Endodermal cell (in vitro differentiated cells): ENCODE measurements around the gene ATP9A. TPM values are rescaled to one million over a fixed set of nuclear protein-coding genes. Genes with fewer than 3 reads are reported as not detected.

Experiments used
- DNase-seq: peaks from one replicate; pipeline ENCODE4 v3.0.0-alpha.2; 2017
- H3K27ac ChIP-seq: 2 replicates; pipeline ENCODE4 v1.5.1; 2013; ENCODE audit warnings: mild to moderate bottlenecking, low read depth, low read length, moderate library complexity
- H3K27me3 ChIP-seq: 2 replicates; pipeline ENCODE4 v1.6.1; 2013; ENCODE audit warnings: mild to moderate bottlenecking, low read length, moderate library complexity; ENCODE audit not compliant: insufficient read depth, control insufficient read depth, poor library complexity, severe bottlenecking
- H3K36me3 ChIP-seq: 2 replicates; pipeline ENCODE4 v1.7.0; 2013; ENCODE audit warnings: mild to moderate bottlenecking, low read length, moderate library complexity; ENCODE audit not compliant: control insufficient read depth, insufficient read depth
- H3K4me1 ChIP-seq: one replicate; pipeline ENCODE4 v1.7.0; 2013; ENCODE audit warnings: low read length; ENCODE audit not compliant: control insufficient read depth, insufficient read depth
- H3K4me3 ChIP-seq: 2 replicates; pipeline ENCODE4 v1.5.1; 2013; ENCODE audit warnings: mild to moderate bottlenecking, low read length, moderate library complexity
- H3K9ac ChIP-seq: 2 replicates; pipeline ENCODE4 v1.6.1; 2013; ENCODE audit warnings: mild to moderate bottlenecking, low read length, moderate library complexity; ENCODE audit not compliant: poor library complexity, severe bottlenecking; ENCODE audit errors: extremely low read depth
- H3K9me3 ChIP-seq: 2 replicates; pipeline ENCODE4 v1.6.1; 2013; ENCODE audit warnings: mild to moderate bottlenecking, low read length, moderate library complexity; ENCODE audit not compliant: control insufficient read depth
- H3K27ac Mint-ChIP-seq: 2 replicates; pipeline ENCODE4 v1.8.0; 2020; ENCODE audit warnings: mixed read lengths
- H3K27me3 Mint-ChIP-seq: 2 replicates; pipeline ENCODE4 v1.8.0; 2021; ENCODE audit warnings: mild to moderate bottlenecking, mixed read lengths; ENCODE audit not compliant: insufficient read depth
- H3K36me3 Mint-ChIP-seq: 2 replicates; pipeline ENCODE4 v1.8.0; 2020; ENCODE audit warnings: low read depth, mixed read lengths
- H3K4me1 Mint-ChIP-seq: 2 replicates; pipeline ENCODE4 v1.8.0; 2020; ENCODE audit warnings: mixed read lengths
- H3K4me3 Mint-ChIP-seq: 2 replicates; pipeline ENCODE4 v1.8.0; 2020; ENCODE audit warnings: mild to moderate bottlenecking, moderate library complexity, mixed read lengths
- H3K9me3 Mint-ChIP-seq: 2 replicates; pipeline ENCODE4 v1.8.0; 2020; ENCODE audit warnings: mild to moderate bottlenecking, mixed read lengths
- CTCF ChIP-seq: fragments of 200-600 bp; sonication (generic); conservative IDR thresholded peaks from 2 replicates; pipeline ENCODE4 v1.5.0; 2021; ENCODE audit warnings: antibody characterized with exemption, mild to moderate bottlenecking
- WGBS, 2 experiments: methylation state at CpG; one replicate each; pipeline versions ENCODE4 v1.1.5 to v1.1.7; 2013; ENCODE audit warnings: missing lambda C conversion rate in 2 of 2, mixed read lengths in 1 of 2; ENCODE audit not compliant: insufficient coverage in 1 of 2, insufficient read length in 1 of 2; 5-methylcytosine and 5-hydroxymethylcytosine counted together
- total RNA-seq, 2 donors: library from RNA; stranded (reverse); fragmentation: NEBNext Ultra II Directional in 1 of 2; extraction: Animal tissue kit (Norgen Biotek cat#: 25700) in 1 of 2; gene quantifications; 2 replicates in 1 of 2; 3 replicates in 1 of 2; pipeline ENCODE4 v1.2.1, GENCODE V29; 2021

Gene ATP9A
- total RNA-seq, 2 donors from 2014 or later: 26.7 to 27.9 TPM

- no peaks in the 10 kb centered on the region for H3K27me3 ChIP-seq
- Mint-ChIP-seq H3K36me3 (peaks cover 21% of the 10 kb centered on the region), H3K27ac (no peak overlapping the region), H3K4me1 (peaks cover under 1% of the 10 kb centered on the region), H3K4me3 (no peak overlapping the region), H3K9me3 (no peaks in the 10 kb centered on the region), H3K27me3 (no peaks in the 10 kb centered on the region)
- no peaks in the 10 kb centered on the region for H3K9me3 ChIP-seq
- no peak overlapping the region for H3K27ac ChIP-seq
- no peak overlapping the region for H3K4me3 ChIP-seq
- TF ChIP-seq CTCF: no peak
- no peaks in the 10 kb centered on the region for H3K4me1 ChIP-seq
- WGBS, 2 experiments: 93 to 97% methylated on average over 3 of the region's 3 CpGs
- no peak for DNase-seq
- H3K36me3 ChIP-seq: no peaks in the 10 kb centered on the region
- H3K9ac ChIP-seq: no peak overlapping the region
Measured at GRCh38 chr20:51629399-51630058, 138.7 kb downstream of the ATP9A start.

- Mint-ChIP-seq H3K27ac (no peak overlapping the region), H3K36me3 (peaks cover 25% of the 10 kb centered on the region), H3K27me3 (no peaks in the 10 kb centered on the region), H3K4me1 (peaks cover 3% of the 10 kb centered on the region), H3K4me3 (no peak overlapping the region), H3K9me3 (no peaks in the 10 kb centered on the region)
- no peak for DNase-seq
- no peaks in the 10 kb centered on the region for H3K27me3 ChIP-seq
- peaks cover 2% of the 10 kb centered on the region for H3K36me3 ChIP-seq
- no peak overlapping the region for H3K9ac ChIP-seq
- no peak for TF ChIP-seq CTCF
- WGBS, 2 experiments: 93 to 97% methylated on average over 6 to 8 of the region's 8 CpGs
- H3K27ac ChIP-seq: no peak overlapping the region
- no peaks in the 10 kb centered on the region for H3K9me3 ChIP-seq
- H3K4me3 ChIP-seq: no peak overlapping the region
- no peaks in the 10 kb centered on the region for H3K4me1 ChIP-seq
Measured at GRCh38 chr20:51628533-51629398, 139.4 kb downstream of the ATP9A start.

GRCh38 chr20:51627586-51627985 lies 140.6 kb downstream of the ATP9A start:
- peaks cover 4% of the 10 kb centered on the region for H3K36me3 ChIP-seq
- no peak overlapping the region for H3K27ac Mint-ChIP-seq
- H3K27ac ChIP-seq: no peak overlapping the region
- no peaks in the 10 kb centered on the region for H3K9me3 ChIP-seq
- H3K4me3 Mint-ChIP-seq: no peak overlapping the region
- H3K9me3 Mint-ChIP-seq: no peaks in the 10 kb centered on the region
- peaks cover 28% of the 10 kb centered on the region for H3K36me3 Mint-ChIP-seq
- H3K27me3 Mint-ChIP-seq: no peaks in the 10 kb centered on the region
- no peak for TF ChIP-seq CTCF
- no peak overlapping the region for H3K4me3 ChIP-seq
- no peaks in the 10 kb centered on the region for H3K4me1 ChIP-seq
- H3K9ac ChIP-seq: no peak overlapping the region
- H3K4me1 Mint-ChIP-seq: peaks cover 3% of the 10 kb centered on the region
- no peaks in the 10 kb centered on the region for H3K27me3 ChIP-seq
- WGBS, 2 experiments: 91 to 94% methylated on average over 10 of the region's 10 CpGs
- no peak for DNase-seq
